ENCODE results near the gene RPL29.

RPL29 gene

DNA sequence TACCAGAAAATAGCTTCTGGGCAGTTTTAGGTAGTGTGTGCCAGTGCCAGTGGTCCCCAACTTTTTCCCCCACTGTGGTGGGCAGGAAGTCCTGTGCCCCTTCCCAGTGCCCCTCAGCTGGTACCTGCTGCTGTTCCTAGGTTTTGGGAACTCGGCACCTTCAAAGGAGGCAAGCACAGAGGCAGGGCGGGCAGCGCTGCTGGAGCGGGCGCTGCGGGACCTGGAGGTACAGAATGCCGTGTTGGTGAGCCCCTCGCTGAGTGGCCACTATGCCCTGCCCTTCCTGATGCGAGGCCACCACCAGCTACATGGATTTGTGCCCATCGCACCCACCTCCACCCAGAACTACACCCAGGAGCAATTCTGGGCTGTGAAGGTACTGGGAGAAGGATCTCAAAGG is 15.4 kb downstream of the RPL29 start:
- DNase-seq, result no peak

- DNase-seq, result no peak
Measured at GRCh38 chr3:51978143-51978502, 17.6 kb downstream of the RPL29 start.

DNA sequence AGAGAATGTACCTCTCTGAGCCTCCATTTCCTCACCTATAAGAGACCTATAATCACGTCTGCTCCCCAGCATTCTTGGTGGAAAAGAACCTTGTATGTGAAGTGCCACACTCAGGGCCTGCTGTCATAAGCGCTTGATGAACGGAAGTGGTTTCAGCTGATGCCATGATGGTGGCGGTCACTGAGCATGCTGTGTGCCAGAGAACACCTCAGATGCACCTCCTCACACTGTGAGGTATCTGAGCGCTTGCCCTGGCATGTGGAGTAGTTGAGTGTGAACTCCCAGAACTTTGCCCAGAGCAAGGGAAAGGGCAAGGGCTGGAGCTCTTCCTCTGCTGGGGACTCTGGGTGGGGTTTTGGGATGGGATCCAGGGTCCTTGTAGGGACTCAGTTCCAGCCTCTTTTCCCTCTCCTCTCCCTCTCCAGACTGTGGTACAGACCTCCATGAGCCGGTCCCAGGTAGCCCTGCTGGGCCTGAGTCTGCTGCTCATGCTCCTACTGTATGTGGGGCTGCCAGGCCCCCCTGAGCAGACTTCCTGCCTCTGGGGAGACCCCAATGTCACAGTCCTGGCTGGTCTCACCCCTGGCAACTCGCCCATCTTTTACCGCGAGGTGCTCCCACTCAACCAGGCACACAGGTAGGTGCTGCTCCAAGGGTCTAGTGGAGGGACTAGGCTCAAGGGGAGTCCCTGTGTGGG is 18.1 kb downstream of the RPL29 start:
- DNase-seq, result no peak

GRCh38 chr3:51975852-51976549 is 19.7 kb downstream of the RPL29 start:
- peak; percentile 82 for DNase-seq

DNA sequence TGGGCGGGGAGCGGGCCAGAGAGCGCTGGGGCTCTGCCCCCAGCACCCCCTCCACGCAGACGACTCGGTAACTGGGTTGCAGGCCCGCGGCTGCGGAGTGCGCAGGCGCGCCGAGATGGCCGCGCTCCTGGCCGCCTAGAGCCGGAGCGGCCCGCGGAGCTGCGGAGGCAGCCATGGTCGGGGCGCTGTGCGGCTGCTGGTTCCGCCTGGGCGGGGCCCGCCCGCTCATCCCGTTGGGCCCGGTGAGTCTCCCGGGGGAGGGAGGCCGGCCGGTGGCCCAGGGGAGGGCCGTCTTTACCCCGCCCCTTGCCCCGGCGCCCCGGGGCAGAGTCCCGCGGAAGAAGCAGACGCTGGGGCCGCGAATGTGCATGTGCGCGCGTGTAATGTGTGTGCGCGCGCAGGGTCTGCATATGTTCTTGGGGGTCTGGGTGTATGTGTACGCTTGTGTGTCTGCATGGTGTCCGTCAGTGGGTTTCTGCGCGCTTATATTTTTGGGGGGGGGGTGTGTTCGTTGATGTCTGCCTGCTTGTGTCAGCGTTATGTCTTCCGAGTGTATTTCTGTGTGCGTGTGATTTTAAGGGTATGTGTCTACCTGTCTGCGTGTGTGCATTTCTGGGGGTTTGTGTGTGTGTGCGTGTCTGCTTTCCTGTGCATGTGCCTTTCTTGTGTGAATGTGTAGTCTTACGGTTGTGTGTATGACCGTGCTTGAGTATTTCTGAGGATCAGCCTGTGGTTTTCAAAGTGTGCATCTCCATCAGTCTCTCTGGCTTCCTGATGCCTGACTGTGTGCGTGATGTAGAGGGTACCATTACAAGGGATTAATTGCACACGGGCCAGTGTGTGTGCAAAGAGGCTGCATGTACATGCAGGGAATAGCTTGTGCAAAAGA is 20.5 kb downstream of the RPL29 start, which contains the start of gene ABHD14A:
ABHD14A (plus strand) TSS at position 102 of the 889 bp plus-strand sequence; CDS start at position 174, 72 bp downstream.
- peak; percentile 35 for DNase-seq

DNA sequence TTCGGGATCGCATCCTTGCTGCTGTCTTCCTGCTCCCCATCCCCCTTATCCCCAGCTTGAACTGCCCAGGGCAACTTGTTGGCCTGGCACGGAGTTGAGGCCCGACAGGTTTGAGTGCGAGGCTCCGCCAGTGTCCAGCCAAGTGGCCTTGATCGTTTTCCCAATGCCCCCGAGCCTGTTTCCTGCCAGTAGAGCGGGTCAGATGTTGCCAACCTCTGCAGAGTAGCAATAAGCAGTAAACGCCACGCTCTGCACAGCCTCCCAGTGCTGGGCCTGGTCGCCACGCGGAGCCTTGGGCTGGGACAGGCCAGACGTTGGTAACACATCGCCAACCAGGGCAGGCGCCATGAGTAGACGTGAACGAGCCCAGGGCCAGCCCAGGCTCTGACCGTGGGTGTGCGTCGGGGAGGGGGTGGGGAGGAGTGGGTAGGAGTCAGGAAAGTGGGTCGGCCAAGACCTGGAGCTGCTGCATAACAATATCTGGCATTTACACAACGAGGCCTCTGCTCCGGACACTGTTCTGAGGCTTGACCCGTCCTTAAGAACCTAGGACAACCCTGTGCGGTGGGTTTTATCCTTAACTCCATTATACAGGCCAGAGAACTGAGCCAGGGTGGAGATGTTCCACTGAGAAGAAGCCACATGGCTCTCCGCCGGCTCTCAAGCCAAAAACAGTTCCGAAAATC is 21.3 kb downstream of the RPL29 start:
- no peak for DNase-seq

DNA sequence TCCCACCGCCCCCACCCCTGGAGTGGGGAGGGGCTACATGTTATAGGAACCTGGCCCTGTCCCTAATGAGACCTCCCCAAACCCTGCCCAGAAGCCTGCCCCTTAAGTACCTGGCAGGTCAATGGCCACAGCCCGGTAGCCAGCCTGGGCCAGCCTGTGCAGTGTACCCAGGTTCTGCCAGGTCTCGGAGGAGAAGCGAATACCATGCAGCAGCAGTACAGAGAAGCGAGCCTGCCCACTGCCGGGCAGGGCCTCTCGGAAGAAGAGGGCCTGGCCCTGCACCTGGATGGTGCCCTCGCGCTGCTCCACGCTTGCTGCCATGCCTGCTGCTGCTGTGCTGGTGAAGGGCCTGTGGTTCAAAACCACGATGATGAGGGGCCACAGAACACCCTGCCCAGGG is 24.3 kb downstream of the RPL29 start:
- DNase-seq, result no peak

DNA sequence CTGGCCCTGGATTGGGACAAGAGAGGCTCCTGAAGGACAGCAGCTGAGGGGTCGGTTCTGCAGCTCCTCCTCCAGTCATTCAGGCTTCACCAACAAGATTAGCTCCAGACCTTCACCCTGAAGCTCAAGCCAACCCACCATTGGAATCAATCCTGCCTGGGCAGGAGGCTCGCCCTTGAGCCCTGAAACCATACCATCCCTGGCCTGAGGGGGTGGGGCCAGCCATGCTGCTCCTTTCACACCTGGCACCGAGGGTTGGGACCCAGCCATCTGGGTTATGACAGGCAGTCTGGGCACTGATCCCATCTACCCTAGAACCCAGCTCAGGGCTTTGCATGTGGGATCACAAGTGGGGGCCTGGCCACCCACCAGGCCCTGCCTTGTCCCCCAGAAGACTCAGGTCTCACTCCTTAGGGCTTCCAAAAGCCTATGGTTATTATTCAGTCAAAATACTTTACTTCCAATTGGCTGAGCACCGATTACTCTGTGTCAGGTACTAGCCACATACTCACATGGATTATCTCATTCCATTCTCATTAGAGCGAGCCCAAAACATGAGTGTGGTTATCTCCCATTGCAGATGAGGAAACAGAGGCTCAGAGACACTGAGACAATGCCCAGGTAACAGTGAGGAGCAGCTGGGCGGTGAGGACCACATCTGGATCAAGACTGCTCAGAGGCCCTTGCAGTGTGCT is 24.9 kb downstream of the RPL29 start:
- no peak for DNase-seq

- no peak for DNase-seq
Measured at GRCh38 chr3:51969841-51970240, 25.9 kb downstream of the RPL29 start.

GRCh38 chr3:51968883-51969678 is 26.6 kb downstream of the RPL29 start:
- no peak for DNase-seq

- no peak for DNase-seq
Measured at GRCh38 chr3:51968170-51968775, 27.4 kb downstream of the RPL29 start.

DNA sequence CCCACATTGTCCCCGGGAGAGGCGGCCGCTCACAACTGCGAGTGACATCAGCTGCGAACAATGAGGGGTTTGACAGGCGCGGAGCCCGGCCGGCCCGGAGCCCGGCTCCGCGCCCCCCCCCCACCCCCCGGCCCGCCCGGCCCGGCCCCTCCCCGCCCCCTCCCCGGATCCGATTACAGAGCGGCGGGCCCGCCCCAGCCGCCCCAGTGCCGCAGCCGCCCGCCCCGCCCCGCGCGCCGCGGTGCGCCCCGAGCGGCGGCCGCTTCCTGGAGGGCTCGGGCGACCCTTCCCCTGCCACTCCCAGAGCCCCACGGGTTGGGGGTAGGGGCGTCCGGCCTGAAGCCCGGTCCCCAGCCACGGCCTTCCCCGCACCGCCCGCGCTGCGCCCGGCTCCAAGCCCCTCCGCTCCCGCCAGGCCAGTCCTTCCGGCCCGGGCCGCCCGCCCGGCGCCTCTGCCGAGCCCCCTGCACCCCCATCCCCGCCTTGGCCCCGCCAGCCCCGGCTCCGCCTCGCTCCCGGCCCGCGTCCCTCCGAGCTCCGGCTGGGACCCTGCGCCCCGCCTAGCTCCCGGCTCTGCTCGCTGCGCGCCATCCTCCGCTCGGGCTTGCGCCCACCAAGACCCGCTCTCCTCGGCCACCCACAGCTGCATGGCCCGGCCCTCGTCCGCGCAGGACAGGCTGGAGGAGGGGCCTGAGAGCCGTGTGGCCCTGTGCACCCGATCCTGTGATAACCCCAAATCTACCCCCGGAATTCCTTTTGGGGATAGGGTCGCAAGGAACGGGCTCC is 28.1 kb downstream of the RPL29 start, which contains the start of gene PCBP4:
PCBP4 (minus strand) TSS at position 71 of the 786 bp plus-strand sequence. CDS start 6,214 bp downstream, outside the sequence.
- DNase-seq, result no peak

GRCh38 chr3:51966922-51967383 is 28.7 kb downstream of the RPL29 start:
- DNase-seq, result no peak

- DNase-seq, result no peak
Measured at GRCh38 chr3:51966486-51966885, 29.2 kb downstream of the RPL29 start.

GRCh38 chr3:51966016-51966415 is 29.7 kb downstream of the RPL29 start:
- no peak for DNase-seq

DNA sequence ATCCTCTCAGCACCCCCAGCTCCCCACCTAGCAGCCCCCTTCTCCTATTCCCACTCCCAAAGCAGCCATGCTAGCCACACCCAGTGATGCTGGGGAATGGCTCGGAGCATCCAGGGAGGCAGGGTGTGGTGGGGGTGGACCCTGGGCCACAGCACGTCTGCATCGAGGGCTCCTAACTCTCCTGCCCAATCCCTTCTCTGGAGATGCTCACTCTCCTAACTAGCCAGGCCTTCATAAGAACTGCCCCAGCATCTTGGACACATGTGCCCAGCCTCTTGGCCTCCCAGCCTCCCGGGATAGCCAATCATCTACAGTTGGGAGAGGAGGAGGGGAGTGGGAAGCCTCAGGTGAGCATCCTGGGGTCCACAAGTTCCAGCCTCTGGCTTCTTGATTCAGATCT is 31.2 kb downstream of the RPL29 start:
- DNase-seq, result no peak

GRCh38 chr3:51963951-51964451 is 31.7 kb downstream of the RPL29 start:
- peak; percentile 36 for DNase-seq

- DNase-seq, result no peak
Measured at GRCh38 chr3:51962854-51963530, 32.7 kb downstream of the RPL29 start.
